Lower leg skin (tissue), 3 donors: Measurements from ENCODE around the gene HYAL2.

ENCODE experiments used
- CTCF ChIP-seq, 3 donors: fragments of 450-650 bp; IDR thresholded peaks; one replicate each; pipeline ENCODE4 v1.5.1; 2016; ENCODE audit warnings: antibody characterized with exemption in 3 of 3, mild to moderate bottlenecking in 3 of 3, moderate library complexity in 2 of 3
- POLR2A ChIP-seq, 2 donors: fragments of 450-650 bp; IDR thresholded peaks; one replicate each; pipeline ENCODE4 v1.6.1; 2016 to 2017; ENCODE audit warnings: antibody characterized with exemption in 2 of 2, mild to moderate bottlenecking in 1 of 2, moderate library complexity in 1 of 2

GRCh38 chr3:50340147-50340447 is 17.6 kb upstream of the HYAL2 start:
- TF ChIP-seq CTCF (IDR thresholded peaks at IDR 0.05) = no peak
- TF ChIP-seq POLR2A (IDR thresholded peaks at IDR 0.05) = no peak
